ENCODE results near the gene PHLPP1.
"Not testable (repeated sequence)": the region's sequence is repeated elsewhere in the genome, so short reads cannot be mapped to it uniquely, and the experiment has no call there.

The PHLPP1 gene

DNA sequence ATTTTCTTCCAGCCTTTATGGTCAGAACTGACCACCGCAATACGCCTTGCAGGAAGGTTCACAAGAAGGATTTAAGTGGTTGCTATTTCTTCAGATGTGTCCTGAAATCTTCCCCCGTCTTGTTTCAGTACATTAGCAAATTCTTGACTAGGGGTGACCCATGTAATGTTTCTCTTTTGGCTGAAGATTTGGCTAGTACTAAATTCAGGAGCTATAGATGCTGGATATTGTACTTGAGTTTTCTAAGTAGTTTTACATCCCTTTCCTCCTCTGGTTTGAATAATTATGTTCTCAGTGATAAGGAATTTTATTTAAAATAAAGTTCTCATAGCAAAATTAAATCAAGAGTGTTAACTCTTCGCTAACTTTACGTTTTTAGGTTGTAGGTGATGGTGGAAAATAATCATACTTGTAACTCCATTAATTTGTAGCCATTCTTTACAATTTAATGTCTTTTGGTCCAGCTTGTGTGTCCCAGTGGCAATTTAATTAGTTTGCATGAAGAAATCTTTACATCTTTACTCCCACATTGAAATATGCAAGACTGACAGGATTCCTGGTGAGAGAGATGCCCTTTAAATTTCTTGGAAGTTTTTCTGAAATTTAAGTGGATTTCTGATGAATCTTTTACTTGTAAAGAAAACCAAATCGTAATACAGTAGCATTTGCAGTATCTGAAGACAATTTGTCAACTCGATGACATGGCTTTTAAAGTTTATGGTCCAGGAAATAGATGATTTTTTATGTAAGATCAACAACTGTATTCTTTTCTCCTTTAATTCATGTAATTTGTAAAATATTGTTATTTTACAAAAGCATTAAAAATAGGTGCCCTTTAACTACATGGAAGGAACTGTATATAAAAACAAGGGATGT is 2.8 kb downstream of the PHLPP1 start:
- DNase-seq, result no peak

- DNase-seq, result no peak
These were observed 4.7 kb downstream of the PHLPP1 start for GRCh38 chr18:62720048-62720447.

GRCh38 chr18:62720766-62721613 is 5.6 kb downstream of the PHLPP1 start:
- DNase-seq, result no peak

DNA sequence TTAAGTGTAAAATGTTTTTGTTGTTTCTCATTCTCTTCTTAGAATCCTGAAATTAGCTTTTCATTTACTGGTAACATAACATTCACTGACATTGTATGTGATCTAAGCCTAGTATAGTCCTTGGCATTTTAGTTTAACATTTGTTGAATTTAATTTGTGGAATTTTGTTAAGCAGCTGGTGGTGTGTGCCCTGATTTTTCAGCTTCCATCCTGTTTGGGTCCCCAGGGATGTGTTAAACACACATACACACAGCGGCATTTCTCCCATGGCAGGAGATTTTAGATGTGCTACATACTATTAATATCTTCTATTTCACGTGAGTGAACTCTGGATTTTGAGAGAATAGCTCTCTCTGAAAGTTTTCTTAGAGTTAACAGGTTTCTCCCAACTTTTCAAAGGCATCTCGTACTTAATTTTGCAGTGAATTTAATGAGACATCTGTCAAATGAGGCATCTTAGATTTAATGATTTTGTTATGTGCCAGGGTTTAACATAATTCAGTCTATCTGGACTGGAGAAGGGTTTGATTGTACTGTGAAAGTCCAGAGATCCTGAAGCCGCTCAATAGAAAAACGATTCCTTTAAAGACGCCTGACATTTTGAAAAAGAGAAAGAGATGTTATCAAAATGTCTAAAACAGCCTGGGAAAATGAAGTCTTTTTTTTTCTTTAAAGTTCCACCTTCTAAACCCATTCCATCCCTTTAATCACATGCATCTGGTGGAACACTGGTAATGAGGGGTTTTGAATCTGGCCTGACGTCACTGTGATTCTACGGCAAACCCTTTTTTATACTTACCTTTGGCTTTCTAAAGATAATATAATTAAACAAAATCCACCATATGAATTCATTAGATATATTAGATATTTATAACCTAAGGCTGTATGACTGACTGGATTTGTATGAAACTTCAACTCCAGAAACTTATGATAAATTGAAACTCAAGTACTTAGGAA is 6.8 kb downstream of the PHLPP1 start:
- DNase-seq, result no peak

- no peak for DNase-seq
These were observed 8.4 kb downstream of the PHLPP1 start for GRCh38 chr18:62723666-62724281.

GRCh38 chr18:62725896-62726295 is 10.6 kb downstream of the PHLPP1 start:
- no peak for DNase-seq

DNA sequence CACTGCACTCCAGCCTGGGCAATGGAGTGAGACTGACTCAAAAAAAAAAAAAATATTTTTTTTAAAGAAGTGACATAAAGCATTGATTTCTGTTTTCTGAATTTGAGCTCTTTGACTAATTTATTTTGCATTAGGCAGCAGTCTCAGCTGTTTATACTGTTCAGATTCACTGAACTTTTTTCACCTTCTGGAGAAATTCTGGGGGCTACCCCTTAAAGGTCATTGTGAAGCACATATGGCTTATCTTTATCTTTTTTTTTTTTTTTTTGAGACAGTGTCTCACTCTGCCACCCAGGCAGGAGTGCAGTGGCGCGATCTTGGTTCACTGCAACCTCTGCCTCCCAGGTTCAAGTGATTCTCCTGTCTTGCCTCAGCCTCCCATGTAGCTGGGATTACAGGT is 12.9 kb downstream of the PHLPP1 start:
- DNase-seq, result no peak

DNA sequence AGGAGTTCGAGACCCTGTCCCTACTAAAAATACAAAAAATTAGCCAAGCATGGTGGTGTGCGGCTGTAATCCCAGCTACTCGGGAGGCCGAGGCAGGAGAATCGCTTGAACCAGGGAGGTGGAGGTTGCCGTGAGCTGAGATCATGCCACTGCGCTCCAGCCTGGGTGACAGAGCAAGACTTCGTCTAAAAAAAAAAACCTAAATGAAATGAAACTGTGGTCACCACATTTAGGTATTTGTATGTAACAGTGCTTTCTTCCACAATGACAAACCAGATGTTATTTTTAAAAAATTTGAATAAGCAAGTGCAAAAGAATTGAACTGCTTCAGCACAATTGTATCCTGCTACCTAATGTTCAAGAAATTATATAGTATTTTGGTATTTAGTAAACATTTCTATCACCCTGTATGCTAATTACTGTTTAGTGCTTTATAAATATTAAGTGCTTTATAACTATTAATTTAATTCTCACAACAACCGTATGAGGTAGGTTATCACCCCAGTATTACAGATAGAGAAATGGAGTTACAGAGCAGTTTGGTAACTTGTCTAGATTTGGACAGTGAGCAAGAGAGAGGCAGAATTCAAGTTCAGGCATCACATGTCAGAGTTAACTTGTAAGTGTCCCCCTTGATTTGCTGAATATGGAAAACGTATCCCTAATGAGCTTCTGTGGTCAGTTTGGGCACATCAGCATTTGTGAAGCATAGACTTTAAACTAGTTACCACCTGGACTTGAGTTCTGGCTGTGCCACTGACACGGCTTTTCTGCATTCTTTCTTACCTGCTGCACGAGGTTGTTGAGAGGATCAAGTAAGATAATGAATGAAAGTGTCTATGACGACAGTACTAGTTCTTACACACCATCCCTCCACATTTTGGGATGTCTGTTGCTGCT is 14.4 kb downstream of the PHLPP1 start:
- DNase-seq, result no peak

- DNase-seq, result no peak
These were observed 15.6 kb downstream of the PHLPP1 start for GRCh38 chr18:62730941-62731340.

DNA sequence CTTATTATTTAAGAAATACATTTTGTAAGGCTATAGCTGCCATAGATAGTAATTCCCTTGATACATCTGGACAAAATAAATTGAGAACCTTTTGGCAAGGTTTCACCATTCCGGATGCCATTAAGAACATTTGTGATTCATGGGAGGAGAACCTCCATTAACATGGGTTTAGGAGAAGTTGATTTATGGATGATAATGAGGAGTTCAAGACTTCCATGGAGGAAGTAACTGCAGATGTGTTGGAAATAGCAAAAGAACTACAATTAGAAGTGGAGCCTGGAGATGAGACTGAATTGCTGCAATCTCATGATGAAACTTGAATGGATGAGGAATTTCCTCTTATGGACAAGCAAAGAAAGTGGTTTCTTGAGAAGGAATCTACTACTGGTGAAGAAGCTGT is 17.3 kb downstream of the PHLPP1 start:
- no peak for DNase-seq

DNA sequence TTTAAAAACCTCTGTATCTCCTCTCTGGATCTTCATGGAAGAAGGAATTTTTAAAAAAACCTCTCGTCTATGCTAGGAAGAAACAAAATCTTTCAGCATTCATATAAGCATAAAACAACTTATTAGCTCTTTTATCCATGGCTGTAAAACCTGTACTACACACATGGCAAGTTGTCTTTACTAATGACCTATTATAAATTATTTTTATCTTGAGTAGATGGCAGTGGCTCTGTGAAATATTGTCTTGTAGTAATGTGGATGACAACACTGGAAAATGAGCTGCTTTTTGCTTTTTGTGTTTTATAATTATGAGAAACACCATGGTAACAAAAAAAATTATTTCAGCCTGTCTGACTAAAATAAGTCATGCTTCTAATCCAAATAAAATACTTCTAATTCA is 18.9 kb downstream of the PHLPP1 start:
- DNase-seq, result no peak

GRCh38 chr18:62735387-62735786 is 20.0 kb downstream of the PHLPP1 start:
- DNase-seq, result no peak

GRCh38 chr18:62736077-62736855 is 20.9 kb downstream of the PHLPP1 start:
- no peak for DNase-seq

- DNase-seq, result no peak
These were observed 22.0 kb downstream of the PHLPP1 start for GRCh38 chr18:62737241-62737873.

DNA sequence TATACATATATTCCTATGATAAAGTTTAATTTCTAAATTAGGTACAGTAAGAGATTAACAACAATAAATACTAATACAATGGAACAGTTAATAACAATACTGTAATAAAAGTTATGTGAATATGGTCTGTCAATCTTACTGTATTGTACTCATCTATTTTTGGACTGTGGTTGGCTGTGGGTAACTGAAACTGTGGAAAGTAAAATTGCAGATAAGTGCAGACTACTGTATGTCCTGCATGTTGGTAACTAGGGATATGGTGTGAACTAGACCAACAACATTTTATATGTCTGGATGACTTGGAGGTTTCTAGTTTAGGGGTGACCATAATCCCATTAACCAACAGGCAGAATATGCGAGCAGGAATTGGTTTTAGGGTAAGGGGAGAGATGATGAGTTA is 23.3 kb downstream of the PHLPP1 start:
- DNase-seq, result no peak

GRCh38 chr18:62739911-62740310 is 24.6 kb downstream of the PHLPP1 start:
- no peak for DNase-seq

DNA sequence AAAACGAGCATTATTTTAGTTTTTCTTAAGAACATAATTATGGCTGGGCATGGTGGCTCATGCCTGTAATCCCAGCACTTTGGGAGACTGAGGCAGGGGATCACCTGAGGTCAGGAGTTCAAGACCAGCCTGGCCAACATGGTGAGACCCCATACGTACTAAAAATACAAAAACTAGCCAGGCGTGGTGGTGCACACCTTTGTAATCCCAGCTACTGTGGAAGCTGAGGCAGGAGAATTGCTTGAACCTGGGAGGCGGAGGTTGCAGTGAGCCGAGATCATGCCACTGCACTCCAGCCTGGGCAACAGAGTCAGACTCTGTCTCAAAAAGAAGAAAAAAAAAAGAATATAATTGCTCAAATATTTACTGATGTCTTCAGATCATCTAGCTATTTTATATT is 25.3 kb downstream of the PHLPP1 start:
- not testable (repeated sequence) for DNase-seq

DNA sequence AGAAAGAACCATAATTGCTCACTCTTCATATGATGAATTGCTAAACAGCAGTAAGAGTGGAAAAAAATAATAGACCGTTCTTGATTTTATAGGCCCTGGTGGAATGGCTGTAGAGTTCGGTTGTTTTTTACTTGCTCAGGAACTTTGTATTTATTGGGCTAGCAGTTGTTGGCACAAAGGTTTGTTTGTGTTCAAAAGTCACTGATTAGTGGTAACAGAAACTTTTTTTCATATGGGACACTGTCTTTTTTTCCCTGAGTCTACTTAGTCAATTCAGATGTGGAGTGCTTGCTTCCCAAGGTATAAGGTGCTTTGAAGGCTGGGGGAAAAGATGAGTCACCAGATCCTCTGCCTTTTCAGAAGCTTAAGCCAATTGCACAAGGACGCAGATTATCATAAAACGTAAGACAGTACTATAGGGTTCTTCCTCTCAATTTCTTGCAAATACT is 25.8 kb downstream of the PHLPP1 start:
- DNase-seq, result no peak

GRCh38 chr18:62741584-62741983 is 26.2 kb downstream of the PHLPP1 start:
- no peak for DNase-seq
